DMS79 treated with DMSO at 0.1 percent for 48 hours (cell line): ENCODE results near the gene MRPL23.

ENCODE experiments used
- DNase-seq: peaks from one replicate; lab custom pipeline; 2025; lab: John Stamatoyannopoulos, UW

MRPL23 gene

DNA sequence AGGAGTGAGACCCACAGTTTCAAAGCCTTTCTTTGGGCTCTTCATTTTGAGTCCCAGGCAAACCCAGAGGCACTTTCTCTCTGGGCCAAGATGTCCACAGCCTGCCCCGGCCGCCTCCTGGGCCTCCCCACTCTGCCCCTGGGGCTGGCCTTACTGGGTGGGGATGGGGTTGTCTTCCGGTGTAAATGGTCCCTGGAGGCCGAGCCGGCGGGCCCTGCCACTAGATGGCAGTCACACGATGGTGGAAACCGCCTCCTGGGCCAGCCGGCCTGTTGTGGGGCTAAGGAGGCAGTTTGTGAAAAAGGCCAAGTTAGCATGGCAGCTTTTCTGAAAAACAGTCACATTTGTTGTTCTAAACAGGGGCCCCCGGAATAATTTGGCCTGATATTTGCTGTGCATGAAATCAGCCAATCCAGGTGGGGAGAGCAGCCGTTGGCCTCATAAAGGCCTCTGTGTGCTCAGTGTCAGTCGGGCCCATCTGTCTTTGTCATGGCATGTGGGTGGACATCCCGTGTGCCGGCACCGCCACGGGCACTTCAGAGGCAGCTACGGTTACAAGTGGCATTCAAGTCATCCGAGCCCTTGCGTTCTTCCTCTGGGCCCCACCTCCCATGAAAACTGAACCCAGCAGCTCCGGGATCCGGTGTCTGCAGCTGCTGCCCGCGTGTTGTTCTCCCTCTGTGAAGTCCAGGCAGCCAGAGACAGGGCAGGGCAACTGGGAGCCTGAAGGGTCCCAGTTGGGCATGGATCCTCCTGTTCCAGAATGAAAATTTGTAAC is 6.5 kb downstream of the MRPL23 start:
- DNase-seq = no peak

- no peak for DNase-seq
Observed at GRCh38 chr11:1958367-1958766, 11.2 kb downstream of the MRPL23 start.

GRCh38 chr11:1959786-1960185 is 12.7 kb downstream of the MRPL23 start:
- DNase-seq = no peak

DNA sequence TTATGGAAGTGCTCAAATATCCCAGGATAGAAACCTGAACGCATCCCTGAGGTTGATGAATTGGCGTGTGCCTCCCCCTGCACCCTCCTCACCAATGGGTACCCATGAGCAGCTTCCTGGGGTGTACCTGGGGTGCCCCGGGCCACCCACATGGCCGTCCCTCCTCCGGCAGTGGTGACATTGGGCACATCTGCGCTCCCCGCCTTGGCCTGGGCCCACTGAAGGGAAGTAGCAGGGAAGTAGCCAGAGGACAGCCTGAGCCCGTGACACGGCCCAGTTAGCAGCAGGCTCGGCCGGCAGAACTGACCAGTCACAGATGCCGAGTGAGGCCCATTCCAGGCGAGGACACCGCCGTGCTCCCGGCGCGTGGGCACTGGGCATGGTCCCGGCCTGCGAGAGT is 16.7 kb downstream of the MRPL23 start:
- DNase-seq = no peak

DNA sequence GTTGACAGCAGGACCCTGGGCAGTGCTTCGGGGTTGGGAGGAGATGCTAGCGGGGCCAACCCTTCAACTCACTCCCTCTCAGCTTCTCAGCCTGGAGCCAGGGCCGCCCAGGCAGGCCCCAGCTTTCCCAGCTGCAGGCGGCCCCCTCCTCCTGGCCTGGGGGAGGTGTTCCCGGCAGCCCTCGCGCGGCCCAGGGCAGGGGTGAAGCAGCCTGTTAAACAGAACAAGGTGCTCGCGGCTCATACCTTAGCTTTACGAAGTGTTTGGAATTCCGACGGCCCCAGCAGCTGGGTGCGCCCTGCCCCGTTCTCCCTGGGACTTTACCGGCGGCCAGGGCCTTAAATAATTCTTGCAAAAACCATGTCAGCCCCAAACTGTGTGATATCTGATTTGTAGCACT is 17.2 kb downstream of the MRPL23 start:
- DNase-seq = no peak

DNA sequence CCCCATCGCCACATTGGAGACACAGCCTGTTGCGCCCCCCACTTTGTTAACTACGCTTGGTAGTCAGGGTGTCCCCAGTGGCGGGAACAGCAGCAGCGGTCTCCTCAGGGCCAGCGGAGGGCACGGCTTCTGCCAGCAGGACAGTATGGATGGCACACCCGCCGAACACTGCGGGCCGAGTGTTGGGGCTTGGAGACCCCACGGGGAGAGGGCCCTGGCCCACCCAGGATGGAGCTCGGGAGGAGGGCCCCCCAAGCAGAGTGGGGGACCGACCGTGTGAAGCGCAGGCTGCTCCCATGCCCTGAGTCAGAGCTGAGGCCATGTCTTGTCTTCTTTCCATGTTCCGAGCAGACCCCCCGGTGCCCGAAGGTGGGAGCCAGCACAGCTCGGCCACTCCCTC is 17.8 kb downstream of the MRPL23 start:
- no peak for DNase-seq

GRCh38 chr11:1966531-1966930 is 19.4 kb downstream of the MRPL23 start:
- DNase-seq = no peak

DNA sequence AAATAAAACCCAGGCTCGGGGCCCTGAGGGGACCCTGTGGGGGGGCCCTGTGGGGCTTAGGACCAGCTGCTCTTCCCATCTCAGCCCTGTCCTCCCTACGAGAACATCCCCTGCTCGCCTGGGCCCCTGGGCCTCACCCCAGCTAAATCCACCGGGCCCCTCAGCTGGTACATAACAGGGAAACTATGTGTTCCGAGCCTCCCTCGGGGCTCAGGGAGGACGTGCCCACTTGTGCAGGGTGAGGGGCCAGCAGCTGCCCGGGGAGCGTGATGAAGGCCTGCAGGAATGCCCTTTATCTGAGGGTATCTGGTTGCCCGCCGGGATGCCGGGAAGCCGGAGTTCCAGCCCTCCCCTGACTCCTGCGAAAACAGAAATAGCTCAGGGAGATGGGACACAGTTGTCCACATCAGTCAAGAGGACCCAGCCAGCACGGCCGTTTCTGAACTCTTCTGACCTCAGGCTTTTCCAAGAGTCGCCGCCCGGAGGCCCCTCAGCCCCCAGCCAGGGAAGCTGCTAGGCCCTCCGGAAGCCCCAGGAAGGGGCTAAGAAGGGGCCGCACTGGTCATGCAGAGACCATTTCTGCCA is 20.6 kb downstream of the MRPL23 start:
- no peak for DNase-seq

GRCh38 chr11:1968454-1969002 is 21.4 kb downstream of the MRPL23 start:
- no peak for DNase-seq

GRCh38 chr11:1969035-1969434 is 21.9 kb downstream of the MRPL23 start:
- no peak for DNase-seq

- no peak for DNase-seq
Observed at GRCh38 chr11:1969776-1970175, 22.6 kb downstream of the MRPL23 start.

GRCh38 chr11:1970956-1971355 is 23.8 kb downstream of the MRPL23 start:
- no peak for DNase-seq

DNA sequence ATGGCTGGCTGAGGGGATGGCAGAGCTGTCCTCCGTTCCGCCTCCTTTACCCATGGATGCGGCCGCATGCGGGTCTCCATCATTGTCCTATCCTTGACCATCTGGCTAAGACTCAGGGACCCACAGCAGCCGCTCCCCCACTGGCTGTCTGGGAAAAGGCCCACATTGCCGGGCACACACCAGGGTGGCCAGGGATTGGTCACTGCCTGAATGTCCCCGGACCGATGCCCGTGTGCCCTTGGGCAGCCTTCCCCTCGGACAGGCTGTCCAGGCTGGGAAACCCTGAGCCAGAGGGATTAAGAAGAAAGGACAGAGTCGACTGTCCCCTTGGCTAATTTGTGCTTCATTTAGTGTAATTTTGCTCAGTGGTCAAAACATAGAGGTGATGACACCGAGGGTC is 28.1 kb downstream of the MRPL23 start:
- DNase-seq = no peak

DNA sequence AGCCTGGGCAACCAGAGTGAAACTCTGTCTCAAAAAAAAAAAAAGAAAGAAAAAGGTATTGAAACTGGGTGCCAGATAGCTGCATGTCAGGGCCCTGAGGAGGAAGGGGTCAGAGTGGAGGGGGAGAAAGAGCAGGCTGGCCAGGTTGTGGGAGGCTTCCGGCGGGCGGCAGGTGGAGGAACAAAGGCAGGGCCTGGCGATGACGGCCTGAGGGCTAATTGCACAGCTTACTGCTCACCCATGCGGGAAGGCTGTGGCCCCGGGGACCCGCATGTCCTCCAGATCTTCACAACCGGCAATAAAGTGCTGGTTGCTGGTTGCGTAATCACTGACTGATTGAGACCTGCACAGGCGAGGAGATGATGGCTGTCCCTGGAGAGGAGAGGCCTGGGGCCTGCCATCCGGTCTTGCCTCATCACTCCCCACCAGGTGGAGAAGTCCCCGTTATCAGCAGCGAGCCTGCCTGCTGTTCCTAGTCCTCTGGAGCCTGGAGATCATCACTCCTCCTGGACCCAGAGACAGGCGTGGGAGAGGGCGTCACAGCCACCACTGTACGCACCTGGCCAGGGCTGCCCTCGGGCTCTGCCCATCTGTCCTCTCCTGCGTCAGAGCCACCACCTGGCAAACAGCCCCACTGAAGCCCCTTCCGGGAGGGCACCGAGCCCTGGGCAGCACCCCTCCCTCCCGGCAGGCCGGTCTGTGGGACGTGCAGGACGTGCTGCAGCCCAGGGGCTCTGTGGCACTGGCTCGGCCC is 31.8 kb downstream of the MRPL23 start:
- DNase-seq = no peak

DNA sequence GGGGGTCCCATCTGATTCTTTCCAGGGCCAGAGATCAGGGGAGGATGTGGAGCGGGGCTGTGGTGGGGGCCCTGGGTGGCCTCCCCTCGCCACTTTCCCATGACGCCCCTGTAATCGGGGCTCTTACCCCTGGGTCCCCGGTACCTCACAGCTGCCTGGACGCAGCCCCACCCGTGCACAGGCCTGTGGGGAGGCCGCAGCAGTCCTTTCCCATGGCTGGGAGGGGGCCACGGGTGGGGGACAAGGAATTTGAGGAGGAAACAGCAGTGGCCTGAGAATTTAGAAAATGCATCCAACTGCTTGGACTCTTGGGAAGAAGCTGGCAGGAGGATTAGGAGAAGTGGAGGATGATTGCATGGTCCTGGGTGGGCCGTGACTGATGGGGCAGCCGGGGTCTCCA is 32.5 kb downstream of the MRPL23 start:
- DNase-seq = no peak

GRCh38 chr11:1982873-1983600 is 35.9 kb downstream of the MRPL23 start:
- no peak for DNase-seq

GRCh38 chr11:1983601-1983961 is 36.4 kb downstream of the MRPL23 start:
- no peak for DNase-seq

DNA sequence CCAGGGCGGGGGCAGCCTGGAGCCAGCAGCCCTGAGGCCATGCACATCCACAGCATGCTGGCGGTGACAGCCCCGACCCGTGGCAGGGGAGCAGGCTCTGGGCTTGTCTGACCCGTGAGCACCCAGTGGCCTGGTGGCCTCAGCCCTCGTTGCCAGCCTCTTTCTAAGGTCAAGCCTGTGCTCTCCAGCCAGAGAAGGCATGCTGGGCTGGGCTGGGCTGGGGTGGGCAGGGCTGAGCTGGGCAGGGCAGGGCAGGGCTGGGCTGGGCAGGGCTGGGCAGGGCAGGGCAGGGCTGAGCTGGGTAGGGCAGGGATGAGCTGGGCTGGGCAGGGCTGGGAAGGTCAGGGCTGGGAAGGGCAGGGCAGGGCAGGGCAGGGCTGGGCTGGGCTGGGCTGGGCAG is 39.9 kb downstream of the MRPL23 start:
- no peak for DNase-seq

- DNase-seq = no peak
Observed at GRCh38 chr11:1988174-1988573, 41.0 kb downstream of the MRPL23 start.

- no peak for DNase-seq
Observed at GRCh38 chr11:1988667-1989317, 41.7 kb downstream of the MRPL23 start.

DNA sequence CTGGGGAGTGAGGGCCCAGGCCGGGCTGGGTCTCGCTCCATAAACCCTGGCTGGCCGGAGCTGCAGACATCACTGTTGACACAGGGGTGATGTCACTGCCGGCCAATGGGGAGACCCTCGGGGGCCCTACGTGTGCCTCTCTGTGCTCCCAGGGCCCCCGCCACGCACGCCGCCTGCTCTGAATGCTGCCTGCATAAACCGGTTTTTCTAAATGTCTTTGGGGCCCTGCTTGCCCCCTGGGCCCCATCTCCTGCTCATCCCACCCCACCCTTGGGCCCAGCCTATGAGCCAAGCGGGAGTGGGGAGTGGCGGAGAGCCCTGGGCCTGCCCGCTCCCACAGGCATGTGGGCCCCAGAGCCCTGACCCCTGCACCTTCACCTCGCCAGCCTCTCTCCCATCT is 42.8 kb downstream of the MRPL23 start:
- no peak for DNase-seq
